WTC11 (cell line): ENCODE results near the gene KNDC1. TPM values are rescaled to one million over a fixed set of nuclear protein-coding genes. Genes with fewer than 3 reads are reported as not detected.

Experiments
- ATAC-seq: fragments of 200-7000 bp; cut with Tn5 transposase; 2 replicates; pipeline ENCODE4 v1.10.0; 2021; ENCODE audit warnings: mild to moderate bottlenecking, moderate library complexity
- CTCF ChIA-PET: fragments of 300-600 bp; sonication (Branson Sonifier 250); formaldehyde crosslinking; loops from one replicate; lab custom pipeline; 2021; ENCODE audit warnings: antibody characterized with exemption; lab: Charles Lee
- POLR2A ChIA-PET: fragments of 350-600 bp; sonication (Branson Sonifier 250); formaldehyde crosslinking; loops from one replicate; lab custom pipeline; 2021; ENCODE audit warnings: antibody characterized with exemption; lab: Charles Lee
- DNase-seq: peaks from one replicate; pipeline ENCODE4 v3.0.0; 2021; ENCODE audit warnings: low spot score
- H3K27ac Mint-ChIP-seq: 2 replicates; pipeline ENCODE4 v1.8.0; 2021; ENCODE audit warnings: mixed read lengths
- H3K27me3 Mint-ChIP-seq: 2 replicates; pipeline ENCODE4 v1.8.0; 2021; ENCODE audit warnings: low read depth, mild to moderate bottlenecking, moderate library complexity, mixed read lengths
- H3K36me3 Mint-ChIP-seq: 2 replicates; pipeline ENCODE4 v1.8.0; 2021; ENCODE audit warnings: mixed read lengths
- H3K4me1 Mint-ChIP-seq: 2 replicates; pipeline ENCODE4 v1.8.0; 2022; ENCODE audit warnings: mixed read lengths
- H3K4me3 Mint-ChIP-seq: 2 replicates; pipeline ENCODE4 v1.8.0; 2021; ENCODE audit warnings: mild to moderate bottlenecking, moderate library complexity, mixed read lengths
- H3K9me3 Mint-ChIP-seq: 2 replicates; pipeline ENCODE4 v1.8.0; 2021; ENCODE audit warnings: mixed read lengths
- ATF1 ChIP-seq: sonication (generic); formaldehyde crosslinking; IDR thresholded peaks from 2 replicates; pipeline ENCODE4 v1.8.1; 2023; ENCODE audit warnings: mild to moderate bottlenecking, moderate library complexity, missing genetic modification reagents
- CBFB ChIP-seq: sonication (generic); formaldehyde crosslinking; IDR thresholded peaks from 2 replicates; pipeline ENCODE4 v1.8.1; 2022; ENCODE audit warnings: mild to moderate bottlenecking, low read depth, missing genetic modification reagents
- CTCF ChIP-seq: fragments of 200-600 bp; IDR thresholded peaks from 2 replicates; pipeline ENCODE4 v1.8.0; 2022; ENCODE audit warnings: antibody characterized with exemption
- E2F1 ChIP-seq: sonication (generic); formaldehyde crosslinking; IDR thresholded peaks from 2 replicates; pipeline ENCODE4 v1.8.0; 2022; ENCODE audit warnings: mild to moderate bottlenecking, missing genetic modification reagents
- FOXP4 ChIP-seq: sonication (generic); formaldehyde crosslinking; IDR thresholded peaks from 2 replicates; pipeline ENCODE4 v1.8.0; 2022; ENCODE audit warnings: mild to moderate bottlenecking, missing genetic modification reagents
- MYBL2 ChIP-seq: sonication (generic); formaldehyde crosslinking; IDR thresholded peaks from 2 replicates; pipeline ENCODE4 v1.8.1; 2023; ENCODE audit warnings: mild to moderate bottlenecking, moderate library complexity, missing genetic modification reagents
- NFATC4 ChIP-seq: fragments of 250-450 bp; sonication (Bioruptor Pico); IDR thresholded peaks from 2 replicates; pipeline ENCODE4 v1.9.0; 2021; ENCODE audit warnings: mild to moderate bottlenecking
- SMAD3 ChIP-seq: sonication (generic); formaldehyde crosslinking; IDR thresholded peaks from 2 replicates; pipeline ENCODE4 v1.8.0; 2022; ENCODE audit warnings: missing genetic modification reagents, mild to moderate bottlenecking, borderline replicate concordance
- SOX15 ChIP-seq: fragments of 250-450 bp; sonication (Bioruptor Pico); IDR thresholded peaks from 2 replicates; pipeline ENCODE4 v1.9.0; 2021; ENCODE audit warnings: mild to moderate bottlenecking
- SP1 ChIP-seq: sonication (generic); formaldehyde crosslinking; conservative IDR thresholded peaks from 2 replicates; pipeline ENCODE4 v1.8.1; 2022; ENCODE audit warnings: missing genetic modification reagents
- ZNF138 ChIP-seq: sonication (generic); formaldehyde crosslinking; conservative IDR thresholded peaks from 2 replicates; pipeline ENCODE4 v1.8.1; 2022; ENCODE audit warnings: mild to moderate bottlenecking, moderate library complexity, missing genetic modification reagents
- ZNF317 ChIP-seq: sonication (generic); formaldehyde crosslinking; IDR thresholded peaks from 2 replicates; pipeline ENCODE4 v1.8.1; 2023; ENCODE audit warnings: low read depth, mild to moderate bottlenecking, moderate library complexity, missing genetic modification reagents, borderline replicate concordance
- ZNF671 ChIP-seq: fragments of 250-450 bp; sonication (Bioruptor Pico); IDR thresholded peaks from 2 replicates; pipeline ENCODE4 v1.8.0; 2021; ENCODE audit warnings: mild to moderate bottlenecking
- ZSCAN18 ChIP-seq: fragments of 250-450 bp; sonication (Bioruptor Pico); IDR thresholded peaks from 2 replicates; pipeline ENCODE4 v2.1.2; 2022; ENCODE audit warnings: mild to moderate bottlenecking, moderate library complexity
- total RNA-seq: library from RNA; stranded (reverse); gene quantifications from 3 replicates; pipeline ENCODE4 v1.2.3, GENCODE V29; 2021
- TF ChIP-seq, protein P1 (sequence below): fragments of 250-450 bp; sonication (Bioruptor Pico); IDR thresholded peaks from 2 replicates; pipeline ENCODE4 v1.9.0; 2021; ENCODE audit warnings: moderate library complexity, mild to moderate bottlenecking, inconsistent platforms, borderline replicate concordance
- TF ChIP-seq, protein P2 (sequence below): sonication (generic); formaldehyde crosslinking; IDR thresholded peaks from 2 replicates; pipeline ENCODE4 v1.8.0; 2023; ENCODE audit warnings: missing genetic modification reagents, mild to moderate bottlenecking, borderline replicate concordance
- TF ChIP-seq, protein P3 (sequence below): fragments of 250-450 bp; sonication (Bioruptor Pico); IDR thresholded peaks from 2 replicates; pipeline ENCODE4 v1.8.0; 2021; ENCODE audit warnings: mild to moderate bottlenecking
- TF ChIP-seq, protein P4 (sequence below): sonication (generic); formaldehyde crosslinking; IDR thresholded peaks from 2 replicates; pipeline ENCODE4 v1.8.1; 2022; ENCODE audit warnings: mild to moderate bottlenecking, missing genetic modification reagents, moderate library complexity, borderline replicate concordance
- TF ChIP-seq, protein P5 (sequence below): sonication (generic); formaldehyde crosslinking; IDR thresholded peaks from 2 replicates; pipeline ENCODE4 v1.8.1; 2023; ENCODE audit warnings: mild to moderate bottlenecking, missing genetic modification reagents, moderate library complexity
- TF ChIP-seq, protein P6 (sequence below): sonication (generic); formaldehyde crosslinking; IDR thresholded peaks from 2 replicates; pipeline ENCODE4 v1.8.0; 2022; ENCODE audit warnings: mild to moderate bottlenecking, missing genetic modification reagents
- TF ChIP-seq, protein P7 (sequence below): sonication (generic); formaldehyde crosslinking; IDR thresholded peaks from 2 replicates; pipeline ENCODE4 v1.8.0; 2022; ENCODE audit warnings: mild to moderate bottlenecking, missing genetic modification reagents

Gene KNDC1
- total RNA-seq, 1 experiment from 2014 or later, result 26.6 TPM

DNA sequence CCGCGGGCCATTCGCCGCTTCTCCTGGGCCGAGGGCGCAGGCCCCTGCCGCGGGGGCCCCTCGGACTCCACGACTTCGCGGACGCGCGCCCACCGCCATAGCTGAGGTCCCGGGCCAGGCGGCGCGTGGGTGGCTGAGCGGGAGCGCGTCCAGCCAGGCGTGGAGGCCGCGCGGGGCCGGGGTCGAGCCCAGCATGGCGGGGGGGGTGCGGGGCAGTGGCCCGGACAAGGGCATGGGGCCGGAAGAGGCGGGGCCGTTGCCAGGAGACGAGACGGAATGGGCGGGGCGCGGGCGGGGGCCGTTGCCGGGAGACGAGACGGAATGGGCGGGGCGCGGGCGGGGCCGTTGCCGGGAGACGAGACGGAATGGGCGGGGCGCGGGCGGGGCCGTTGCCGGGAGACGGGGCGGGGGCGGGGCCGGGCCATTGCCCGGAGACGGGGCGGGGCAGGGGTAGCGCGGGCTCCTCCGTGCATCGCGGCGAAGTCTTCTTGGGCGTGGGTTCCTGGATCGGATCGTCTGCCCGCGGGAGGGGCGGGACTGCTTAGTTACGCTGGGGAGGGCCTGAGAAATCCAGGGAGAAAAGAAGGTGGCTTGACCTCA, 101.8 kb downstream of the KNDC1 start:
- Mint-ChIP-seq H3K4me3 (peak overlapping the region; percentile 59), H3K9me3 (no peaks in the 10 kb centered on the region), H3K27ac (no peak overlapping the region), H3K27me3 (peaks cover 19% of the 10 kb centered on the region), H3K4me1 (peaks cover 12% of the 10 kb centered on the region), H3K36me3 (no peaks in the 10 kb centered on the region)
- ChIA-PET POLR2A (no interaction called here), CTCF (interaction anchor here (1.3 to 1.4 kb wide), 2 partner anchors 13 to 118 kb away, joined by 3 to 7 read pairs; no protein-coding TSS in a partner anchor)
- DNase-seq (peak; percentile 81), ATAC-seq (peak; percentile 33)
- TF ChIP-seq SP1 (peak; percentile 70), FOXP4 (no peak), NFATC4 (CRISPR knock-in tag) (no peak), MYBL2 (CRISPR knock-in tag) (no peak), CTCF (no peak), SOX15 (CRISPR knock-in tag) (no peak), ZNF671 (CRISPR knock-in tag) (no peak), SMAD3 (CRISPR knock-in tag) (no peak), ZNF317 (no peak), E2F1 (no peak), CBFB (no peak), ATF1 (CRISPR knock-in tag) (no peak), ZSCAN18 (CRISPR knock-in tag) (no peak), ZNF138 (no peak)
- TF ChIP-seq, protein P1, sequence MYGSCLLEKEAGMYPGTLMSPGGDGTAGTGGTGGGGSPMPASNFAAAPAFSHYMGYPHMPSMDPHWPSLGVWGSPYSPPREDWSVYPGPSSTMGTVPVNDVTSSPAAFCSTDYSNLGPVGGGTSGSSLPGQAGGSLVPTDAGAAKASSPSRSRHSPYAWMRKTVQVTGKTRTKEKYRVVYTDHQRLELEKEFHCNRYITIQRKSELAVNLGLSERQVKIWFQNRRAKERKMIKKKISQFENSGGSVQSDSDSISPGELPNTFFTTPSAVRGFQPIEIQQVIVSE, result no peak
- TF ChIP-seq, protein P2, sequence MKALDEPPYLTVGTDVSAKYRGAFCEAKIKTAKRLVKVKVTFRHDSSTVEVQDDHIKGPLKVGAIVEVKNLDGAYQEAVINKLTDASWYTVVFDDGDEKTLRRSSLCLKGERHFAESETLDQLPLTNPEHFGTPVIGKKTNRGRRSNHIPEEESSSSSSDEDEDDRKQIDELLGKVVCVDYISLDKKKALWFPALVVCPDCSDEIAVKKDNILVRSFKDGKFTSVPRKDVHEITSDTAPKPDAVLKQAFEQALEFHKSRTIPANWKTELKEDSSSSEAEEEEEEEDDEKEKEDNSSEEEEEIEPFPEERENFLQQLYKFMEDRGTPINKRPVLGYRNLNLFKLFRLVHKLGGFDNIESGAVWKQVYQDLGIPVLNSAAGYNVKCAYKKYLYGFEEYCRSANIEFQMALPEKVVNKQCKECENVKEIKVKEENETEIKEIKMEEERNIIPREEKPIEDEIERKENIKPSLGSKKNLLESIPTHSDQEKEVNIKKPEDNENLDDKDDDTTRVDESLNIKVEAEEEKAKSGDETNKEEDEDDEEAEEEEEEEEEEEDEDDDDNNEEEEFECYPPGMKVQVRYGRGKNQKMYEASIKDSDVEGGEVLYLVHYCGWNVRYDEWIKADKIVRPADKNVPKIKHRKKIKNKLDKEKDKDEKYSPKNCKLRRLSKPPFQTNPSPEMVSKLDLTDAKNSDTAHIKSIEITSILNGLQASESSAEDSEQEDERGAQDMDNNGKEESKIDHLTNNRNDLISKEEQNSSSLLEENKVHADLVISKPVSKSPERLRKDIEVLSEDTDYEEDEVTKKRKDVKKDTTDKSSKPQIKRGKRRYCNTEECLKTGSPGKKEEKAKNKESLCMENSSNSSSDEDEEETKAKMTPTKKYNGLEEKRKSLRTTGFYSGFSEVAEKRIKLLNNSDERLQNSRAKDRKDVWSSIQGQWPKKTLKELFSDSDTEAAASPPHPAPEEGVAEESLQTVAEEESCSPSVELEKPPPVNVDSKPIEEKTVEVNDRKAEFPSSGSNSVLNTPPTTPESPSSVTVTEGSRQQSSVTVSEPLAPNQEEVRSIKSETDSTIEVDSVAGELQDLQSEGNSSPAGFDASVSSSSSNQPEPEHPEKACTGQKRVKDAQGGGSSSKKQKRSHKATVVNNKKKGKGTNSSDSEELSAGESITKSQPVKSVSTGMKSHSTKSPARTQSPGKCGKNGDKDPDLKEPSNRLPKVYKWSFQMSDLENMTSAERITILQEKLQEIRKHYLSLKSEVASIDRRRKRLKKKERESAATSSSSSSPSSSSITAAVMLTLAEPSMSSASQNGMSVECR (CRISPR knock-in tag), result no peak
- TF ChIP-seq, protein P3, sequence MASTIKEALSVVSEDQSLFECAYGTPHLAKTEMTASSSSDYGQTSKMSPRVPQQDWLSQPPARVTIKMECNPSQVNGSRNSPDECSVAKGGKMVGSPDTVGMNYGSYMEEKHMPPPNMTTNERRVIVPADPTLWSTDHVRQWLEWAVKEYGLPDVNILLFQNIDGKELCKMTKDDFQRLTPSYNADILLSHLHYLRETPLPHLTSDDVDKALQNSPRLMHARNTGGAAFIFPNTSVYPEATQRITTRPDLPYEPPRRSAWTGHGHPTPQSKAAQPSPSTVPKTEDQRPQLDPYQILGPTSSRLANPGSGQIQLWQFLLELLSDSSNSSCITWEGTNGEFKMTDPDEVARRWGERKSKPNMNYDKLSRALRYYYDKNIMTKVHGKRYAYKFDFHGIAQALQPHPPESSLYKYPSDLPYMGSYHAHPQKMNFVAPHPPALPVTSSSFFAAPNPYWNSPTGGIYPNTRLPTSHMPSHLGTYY (CRISPR knock-in tag), result no peak
- TF ChIP-seq, protein P4, sequence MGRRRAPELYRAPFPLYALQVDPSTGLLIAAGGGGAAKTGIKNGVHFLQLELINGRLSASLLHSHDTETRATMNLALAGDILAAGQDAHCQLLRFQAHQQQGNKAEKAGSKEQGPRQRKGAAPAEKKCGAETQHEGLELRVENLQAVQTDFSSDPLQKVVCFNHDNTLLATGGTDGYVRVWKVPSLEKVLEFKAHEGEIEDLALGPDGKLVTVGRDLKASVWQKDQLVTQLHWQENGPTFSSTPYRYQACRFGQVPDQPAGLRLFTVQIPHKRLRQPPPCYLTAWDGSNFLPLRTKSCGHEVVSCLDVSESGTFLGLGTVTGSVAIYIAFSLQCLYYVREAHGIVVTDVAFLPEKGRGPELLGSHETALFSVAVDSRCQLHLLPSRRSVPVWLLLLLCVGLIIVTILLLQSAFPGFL (CRISPR knock-in tag), result no peak
- TF ChIP-seq, protein P5, sequence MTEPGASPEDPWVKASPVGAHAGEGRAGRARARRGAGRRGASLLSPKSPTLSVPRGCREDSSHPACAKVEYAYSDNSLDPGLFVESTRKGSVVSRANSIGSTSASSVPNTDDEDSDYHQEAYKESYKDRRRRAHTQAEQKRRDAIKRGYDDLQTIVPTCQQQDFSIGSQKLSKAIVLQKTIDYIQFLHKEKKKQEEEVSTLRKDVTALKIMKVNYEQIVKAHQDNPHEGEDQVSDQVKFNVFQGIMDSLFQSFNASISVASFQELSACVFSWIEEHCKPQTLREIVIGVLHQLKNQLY (CRISPR knock-in tag), result no peak
- TF ChIP-seq, protein P6, sequence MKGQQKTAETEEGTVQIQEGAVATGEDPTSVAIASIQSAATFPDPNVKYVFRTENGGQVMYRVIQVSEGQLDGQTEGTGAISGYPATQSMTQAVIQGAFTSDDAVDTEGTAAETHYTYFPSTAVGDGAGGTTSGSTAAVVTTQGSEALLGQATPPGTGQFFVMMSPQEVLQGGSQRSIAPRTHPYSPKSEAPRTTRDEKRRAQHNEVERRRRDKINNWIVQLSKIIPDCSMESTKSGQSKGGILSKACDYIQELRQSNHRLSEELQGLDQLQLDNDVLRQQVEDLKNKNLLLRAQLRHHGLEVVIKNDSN, result no peak
- TF ChIP-seq, protein P7, sequence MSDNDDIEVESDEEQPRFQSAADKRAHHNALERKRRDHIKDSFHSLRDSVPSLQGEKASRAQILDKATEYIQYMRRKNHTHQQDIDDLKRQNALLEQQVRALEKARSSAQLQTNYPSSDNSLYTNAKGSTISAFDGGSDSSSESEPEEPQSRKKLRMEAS (CRISPR knock-in tag), result no peak
